Measurements from ENCODE around the gene PDCD4. TPM values are rescaled to one million over a fixed set of nuclear protein-coding genes. Genes with fewer than 3 reads are reported as not detected.
A peak's percentile ranks its signal among the peaks of the same experiment; 100 is the strongest.

The PDCD4 gene
- total and polyA plus RNA-seq, 2 of the 8 experiments (the other 6 are each of a cell fraction or from before 2014, with no cell fraction given), result 3.3 to 26.8 TPM

DNA sequence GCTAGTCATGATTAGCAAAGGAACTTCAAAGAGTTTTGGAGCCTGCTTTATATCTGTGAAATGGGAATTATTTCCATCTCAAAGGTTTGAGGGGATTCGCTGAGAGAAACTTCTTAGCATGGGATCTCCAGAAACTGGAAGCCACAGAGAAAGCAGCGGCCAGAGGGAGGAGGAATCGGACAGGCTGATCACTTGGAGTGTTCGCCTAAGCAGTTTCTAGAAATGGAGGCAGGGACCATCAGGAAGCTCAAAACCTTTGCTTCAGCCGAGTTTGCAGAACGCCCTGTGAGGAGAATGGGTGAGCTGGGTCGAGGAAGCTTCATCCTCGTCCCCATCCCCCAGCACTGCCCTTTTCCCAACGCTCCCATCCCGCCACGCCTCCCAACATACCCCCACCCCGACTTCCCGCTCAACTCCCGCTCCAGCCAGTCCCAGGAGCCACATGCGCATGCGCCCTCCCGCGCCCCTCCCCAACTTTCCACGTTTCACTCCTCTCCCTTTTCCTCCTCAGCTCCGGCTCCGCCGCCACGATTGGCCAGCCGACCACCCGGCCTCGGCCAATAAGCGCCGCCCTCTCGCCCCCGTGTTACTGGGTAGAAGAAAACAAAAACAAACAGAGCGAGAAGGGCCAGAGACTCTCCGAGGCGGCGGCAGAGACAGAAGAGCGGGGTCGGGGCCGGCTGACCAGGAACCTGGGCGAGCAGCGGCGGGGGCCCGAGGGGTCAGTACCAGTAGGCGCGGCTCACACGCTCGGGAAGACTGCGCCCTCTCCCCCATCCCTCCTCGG, at the start of gene PDCD4 (continued):
- TF ChIP-seq CBX8 (IDR thresholded peaks at IDR 0.05; ENCODE audit: borderline replicate concordance, low read depth, low read length), result no peak
- no peak for TF ChIP-seq BRCA1 (IDR thresholded peaks at IDR 0.05; ENCODE audit: low read depth, low read length)
- peak; percentile 75; the same call in 1 of the 2 replicates for TF ChIP-seq RBBP5 (IDR thresholded peaks at IDR 0.05; ENCODE audit: borderline replicate concordance, low read depth, low read length)
- TF ChIP-seq, protein P1, sequence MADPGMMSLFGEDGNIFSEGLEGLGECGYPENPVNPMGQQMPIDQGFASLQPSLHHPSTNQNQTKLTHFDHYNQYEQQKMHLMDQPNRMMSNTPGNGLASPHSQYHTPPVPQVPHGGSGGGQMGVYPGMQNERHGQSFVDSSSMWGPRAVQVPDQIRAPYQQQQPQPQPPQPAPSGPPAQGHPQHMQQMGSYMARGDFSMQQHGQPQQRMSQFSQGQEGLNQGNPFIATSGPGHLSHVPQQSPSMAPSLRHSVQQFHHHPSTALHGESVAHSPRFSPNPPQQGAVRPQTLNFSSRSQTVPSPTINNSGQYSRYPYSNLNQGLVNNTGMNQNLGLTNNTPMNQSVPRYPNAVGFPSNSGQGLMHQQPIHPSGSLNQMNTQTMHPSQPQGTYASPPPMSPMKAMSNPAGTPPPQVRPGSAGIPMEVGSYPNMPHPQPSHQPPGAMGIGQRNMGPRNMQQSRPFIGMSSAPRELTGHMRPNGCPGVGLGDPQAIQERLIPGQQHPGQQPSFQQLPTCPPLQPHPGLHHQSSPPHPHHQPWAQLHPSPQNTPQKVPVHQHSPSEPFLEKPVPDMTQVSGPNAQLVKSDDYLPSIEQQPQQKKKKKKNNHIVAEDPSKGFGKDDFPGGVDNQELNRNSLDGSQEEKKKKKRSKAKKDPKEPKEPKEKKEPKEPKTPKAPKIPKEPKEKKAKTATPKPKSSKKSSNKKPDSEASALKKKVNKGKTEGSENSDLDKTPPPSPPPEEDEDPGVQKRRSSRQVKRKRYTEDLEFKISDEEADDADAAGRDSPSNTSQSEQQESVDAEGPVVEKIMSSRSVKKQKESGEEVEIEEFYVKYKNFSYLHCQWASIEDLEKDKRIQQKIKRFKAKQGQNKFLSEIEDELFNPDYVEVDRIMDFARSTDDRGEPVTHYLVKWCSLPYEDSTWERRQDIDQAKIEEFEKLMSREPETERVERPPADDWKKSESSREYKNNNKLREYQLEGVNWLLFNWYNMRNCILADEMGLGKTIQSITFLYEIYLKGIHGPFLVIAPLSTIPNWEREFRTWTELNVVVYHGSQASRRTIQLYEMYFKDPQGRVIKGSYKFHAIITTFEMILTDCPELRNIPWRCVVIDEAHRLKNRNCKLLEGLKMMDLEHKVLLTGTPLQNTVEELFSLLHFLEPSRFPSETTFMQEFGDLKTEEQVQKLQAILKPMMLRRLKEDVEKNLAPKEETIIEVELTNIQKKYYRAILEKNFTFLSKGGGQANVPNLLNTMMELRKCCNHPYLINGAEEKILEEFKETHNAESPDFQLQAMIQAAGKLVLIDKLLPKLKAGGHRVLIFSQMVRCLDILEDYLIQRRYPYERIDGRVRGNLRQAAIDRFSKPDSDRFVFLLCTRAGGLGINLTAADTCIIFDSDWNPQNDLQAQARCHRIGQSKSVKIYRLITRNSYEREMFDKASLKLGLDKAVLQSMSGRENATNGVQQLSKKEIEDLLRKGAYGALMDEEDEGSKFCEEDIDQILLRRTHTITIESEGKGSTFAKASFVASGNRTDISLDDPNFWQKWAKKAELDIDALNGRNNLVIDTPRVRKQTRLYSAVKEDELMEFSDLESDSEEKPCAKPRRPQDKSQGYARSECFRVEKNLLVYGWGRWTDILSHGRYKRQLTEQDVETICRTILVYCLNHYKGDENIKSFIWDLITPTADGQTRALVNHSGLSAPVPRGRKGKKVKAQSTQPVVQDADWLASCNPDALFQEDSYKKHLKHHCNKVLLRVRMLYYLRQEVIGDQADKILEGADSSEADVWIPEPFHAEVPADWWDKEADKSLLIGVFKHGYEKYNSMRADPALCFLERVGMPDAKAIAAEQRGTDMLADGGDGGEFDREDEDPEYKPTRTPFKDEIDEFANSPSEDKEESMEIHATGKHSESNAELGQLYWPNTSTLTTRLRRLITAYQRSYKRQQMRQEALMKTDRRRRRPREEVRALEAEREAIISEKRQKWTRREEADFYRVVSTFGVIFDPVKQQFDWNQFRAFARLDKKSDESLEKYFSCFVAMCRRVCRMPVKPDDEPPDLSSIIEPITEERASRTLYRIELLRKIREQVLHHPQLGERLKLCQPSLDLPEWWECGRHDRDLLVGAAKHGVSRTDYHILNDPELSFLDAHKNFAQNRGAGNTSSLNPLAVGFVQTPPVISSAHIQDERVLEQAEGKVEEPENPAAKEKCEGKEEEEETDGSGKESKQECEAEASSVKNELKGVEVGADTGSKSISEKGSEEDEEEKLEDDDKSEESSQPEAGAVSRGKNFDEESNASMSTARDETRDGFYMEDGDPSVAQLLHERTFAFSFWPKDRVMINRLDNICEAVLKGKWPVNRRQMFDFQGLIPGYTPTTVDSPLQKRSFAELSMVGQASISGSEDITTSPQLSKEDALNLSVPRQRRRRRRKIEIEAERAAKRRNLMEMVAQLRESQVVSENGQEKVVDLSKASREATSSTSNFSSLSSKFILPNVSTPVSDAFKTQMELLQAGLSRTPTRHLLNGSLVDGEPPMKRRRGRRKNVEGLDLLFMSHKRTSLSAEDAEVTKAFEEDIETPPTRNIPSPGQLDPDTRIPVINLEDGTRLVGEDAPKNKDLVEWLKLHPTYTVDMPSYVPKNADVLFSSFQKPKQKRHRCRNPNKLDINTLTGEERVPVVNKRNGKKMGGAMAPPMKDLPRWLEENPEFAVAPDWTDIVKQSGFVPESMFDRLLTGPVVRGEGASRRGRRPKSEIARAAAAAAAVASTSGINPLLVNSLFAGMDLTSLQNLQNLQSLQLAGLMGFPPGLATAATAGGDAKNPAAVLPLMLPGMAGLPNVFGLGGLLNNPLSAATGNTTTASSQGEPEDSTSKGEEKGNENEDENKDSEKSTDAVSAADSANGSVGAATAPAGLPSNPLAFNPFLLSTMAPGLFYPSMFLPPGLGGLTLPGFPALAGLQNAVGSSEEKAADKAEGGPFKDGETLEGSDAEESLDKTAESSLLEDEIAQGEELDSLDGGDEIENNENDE (IDR thresholded peaks at IDR 0.05; ENCODE audit: insufficient replicate concordance, low read length), result no peak
- TF ChIP-seq EZH2 (IDR thresholded peaks at IDR 0.05; ENCODE audit: low read depth, low read length, severe bottlenecking), result no peak
- no peak for TF ChIP-seq CBX5 (IDR thresholded peaks at IDR 0.05; ENCODE audit: low read depth, low read length)
- peak; percentile 45; the same call in 1 of the 2 replicates for TF ChIP-seq EGR1 (IDR thresholded peaks at IDR 0.05; ENCODE audit: borderline replicate concordance, low read depth, low read length)
- TF ChIP-seq RXRA (IDR thresholded peaks at IDR 0.05; ENCODE audit: insufficient read depth, low read depth, low read length), result no peak
- TF ChIP-seq POLR2AphosphoS5 (IDR thresholded peaks at IDR 0.05; ENCODE audit: low read depth, low read length), result peak; percentile 41
